ENCODE measurements around the gene SPTLC2.
"Not testable (repeated sequence)": the region's sequence is repeated elsewhere in the genome, so short reads cannot be mapped to it uniquely, and the experiment has no call there.

Gene SPTLC2

GRCh38 chr14:77588411-77589025, 27.9 kb downstream of the SPTLC2 start:
- DNase-seq (ENCODE audit: low read depth), result not testable (repeated sequence)

GRCh38 chr14:77585385-77585784, 31.1 kb downstream of the SPTLC2 start:
- no peak for DNase-seq (ENCODE audit: low read depth)

GRCh38 chr14:77584809-77585208, 31.6 kb downstream of the SPTLC2 start:
- no peak for DNase-seq (ENCODE audit: low read depth)

DNA sequence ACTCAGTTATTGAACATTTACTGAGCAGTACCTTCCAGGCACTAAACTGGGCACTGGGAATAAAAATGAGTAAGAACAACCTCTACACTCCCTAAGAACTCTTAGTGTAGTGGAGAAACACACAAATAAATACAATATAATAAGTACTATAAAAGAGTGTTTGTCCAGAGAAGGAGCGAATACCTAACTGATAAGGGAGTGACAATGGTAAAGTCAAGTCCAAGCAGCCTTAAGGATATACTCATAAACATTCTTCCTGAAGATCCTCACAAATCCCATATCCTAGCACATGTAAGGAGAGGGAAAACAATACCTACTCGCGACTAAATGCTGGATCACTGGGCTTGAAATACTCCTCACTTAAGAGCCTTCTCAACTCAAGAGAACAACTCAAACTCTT, 32.8 kb downstream of the SPTLC2 start:
- DNase-seq (ENCODE audit: low read depth), result no peak

GRCh38 chr14:77582511-77582910, 33.9 kb downstream of the SPTLC2 start:
- no peak for DNase-seq (ENCODE audit: low read depth)

GRCh38 chr14:77580964-77581505, 35.4 kb downstream of the SPTLC2 start:
- DNase-seq (ENCODE audit: low read depth), result no peak

DNA sequence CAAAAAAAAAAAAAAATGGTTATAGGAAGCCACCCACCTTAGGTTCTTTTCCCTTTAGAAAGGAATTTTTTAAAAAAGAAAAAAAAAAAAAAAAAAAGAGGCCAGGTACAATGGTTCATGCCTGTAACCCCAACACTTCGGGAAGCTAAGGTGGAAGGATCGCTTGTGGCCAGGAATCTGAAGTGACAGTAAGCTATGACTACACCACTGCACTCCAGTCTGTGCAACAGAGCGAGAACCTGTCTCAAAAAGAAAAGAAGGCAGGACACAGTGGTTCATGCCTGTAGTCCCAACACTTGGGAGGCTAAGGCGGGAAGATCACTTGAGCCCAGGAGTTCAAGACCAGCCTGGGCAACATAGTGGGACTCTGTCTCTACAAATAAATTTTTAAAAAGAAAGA, 36.0 kb downstream of the SPTLC2 start:
- DNase-seq (ENCODE audit: low read depth), result no peak

GRCh38 chr14:77579780-77580179, 36.7 kb downstream of the SPTLC2 start:
- no peak for DNase-seq (ENCODE audit: low read depth)

- DNase-seq (ENCODE audit: low read depth), result no peak
These were observed 37.4 kb downstream of the SPTLC2 start for GRCh38 chr14:77579065-77579464.

DNA sequence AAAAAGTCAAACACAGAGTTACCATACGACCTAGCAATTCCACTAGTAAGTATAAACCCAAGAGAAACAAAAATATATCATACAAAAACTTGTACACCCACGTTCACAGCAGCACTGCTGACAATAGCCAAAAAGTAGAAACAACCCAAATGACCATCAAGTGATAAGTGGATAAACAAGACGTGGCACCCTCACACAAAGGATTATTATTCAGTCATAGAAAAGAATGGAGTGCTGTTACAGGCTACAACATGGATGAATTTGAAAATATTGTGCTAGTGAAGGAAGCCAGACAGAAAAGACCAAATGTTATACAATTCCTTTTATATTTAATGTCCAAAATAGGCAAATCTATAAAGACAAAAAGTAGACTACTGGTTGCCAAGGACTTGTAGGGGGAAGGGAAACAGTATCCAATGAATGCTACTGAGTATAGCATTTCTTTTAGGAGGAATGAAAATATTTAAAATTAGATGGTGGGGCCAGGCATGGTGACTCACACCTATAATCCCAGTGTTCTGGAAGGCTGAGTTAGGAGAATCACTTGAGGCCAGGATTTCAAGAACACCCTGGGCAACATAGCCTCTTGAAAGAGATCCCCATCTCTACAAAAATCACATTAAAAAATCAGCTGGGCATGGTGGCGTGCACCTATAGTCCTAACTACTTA, 41.9 kb downstream of the SPTLC2 start:
- DNase-seq (ENCODE audit: low read depth), result no peak

DNA sequence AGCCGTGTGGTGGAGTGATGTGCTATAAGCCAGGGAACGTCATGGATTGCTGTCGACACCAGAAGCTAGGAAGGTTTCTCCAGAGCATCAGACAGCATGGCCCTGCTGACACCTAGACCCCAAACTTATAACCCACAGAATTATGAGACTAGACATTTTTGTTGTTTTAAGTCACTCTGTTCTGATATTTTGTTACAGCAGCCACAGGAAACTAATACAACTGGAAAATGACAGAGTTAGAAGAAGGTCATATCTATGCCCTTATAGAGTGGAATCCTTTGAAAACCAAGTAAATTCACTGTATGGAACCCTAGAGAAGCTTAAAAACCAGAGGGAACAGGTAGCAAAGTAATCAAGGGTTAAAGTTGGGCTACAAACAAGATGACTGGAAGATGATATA, 42.5 kb downstream of the SPTLC2 start:
- DNase-seq (ENCODE audit: low read depth), result no peak

DNA sequence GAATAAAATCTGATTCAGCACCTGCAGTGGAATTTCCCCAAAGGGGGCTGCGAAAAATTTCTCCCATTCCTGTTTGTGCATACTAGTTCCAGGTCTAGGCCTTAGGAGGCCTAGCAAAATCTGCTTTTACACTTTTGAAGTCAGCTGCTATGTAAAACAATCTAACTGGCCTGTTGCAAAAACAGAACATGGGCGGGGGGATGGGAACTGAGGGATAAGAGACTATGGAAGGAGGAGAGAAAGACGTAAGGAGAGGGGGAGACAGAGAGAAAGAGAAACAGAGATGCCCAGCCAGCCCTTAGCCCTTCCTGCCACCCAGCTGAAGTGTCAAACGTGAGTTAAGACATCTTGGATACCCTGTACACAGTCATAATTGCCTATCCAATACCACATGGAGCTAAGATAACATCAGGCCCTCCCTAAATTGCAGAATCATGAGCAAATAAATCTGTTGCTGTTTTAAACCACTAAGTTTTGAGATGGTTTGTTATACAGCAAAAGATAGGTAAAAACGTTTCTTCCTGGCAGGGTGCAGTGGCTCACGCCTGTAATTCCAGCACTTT, 45.6 kb downstream of the SPTLC2 start:
- DNase-seq (ENCODE audit: low read depth), result no peak

GRCh38 chr14:77565994-77566305, 50.5 kb downstream of the SPTLC2 start:
- no peak for DNase-seq (ENCODE audit: low read depth)

DNA sequence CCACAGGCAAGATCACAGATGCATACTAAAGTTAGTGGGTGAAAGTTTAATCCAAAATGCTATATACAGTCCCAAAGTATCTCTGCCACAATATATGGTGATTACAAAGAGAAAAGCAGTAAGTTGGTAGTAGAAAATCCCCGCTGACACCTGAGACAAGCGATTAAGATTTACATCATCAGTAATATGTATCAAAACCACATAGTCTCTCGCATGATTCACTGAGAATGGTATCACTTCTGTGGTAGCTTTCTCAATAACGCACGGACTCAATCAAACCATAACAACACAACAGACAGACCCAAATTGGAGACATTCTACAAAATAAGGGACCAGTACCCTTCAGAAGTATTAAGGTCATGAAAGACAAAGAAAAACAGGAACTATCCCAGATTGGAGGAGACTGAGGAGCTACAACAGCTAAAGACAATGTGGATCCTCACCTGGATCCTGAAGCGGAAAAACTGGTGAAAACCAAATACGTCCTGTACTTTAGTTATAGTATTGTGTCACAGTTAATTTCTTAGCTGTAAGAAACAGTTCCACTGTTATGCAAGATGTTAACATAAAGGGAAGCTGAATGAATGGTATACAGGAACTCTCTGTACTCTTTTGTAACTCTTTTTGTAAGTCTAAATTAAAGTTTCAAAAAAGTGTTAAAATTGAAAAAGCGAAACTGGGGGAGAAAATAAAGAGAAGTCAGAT, 51.0 kb downstream of the SPTLC2 start:
- no peak for DNase-seq (ENCODE audit: low read depth)

GRCh38 chr14:77562681-77563080, 53.8 kb downstream of the SPTLC2 start:
- DNase-seq (ENCODE audit: low read depth), result no peak

GRCh38 chr14:77561881-77562280, 54.6 kb downstream of the SPTLC2 start:
- DNase-seq (ENCODE audit: low read depth), result no peak

GRCh38 chr14:77559381-77559780, 57.1 kb downstream of the SPTLC2 start:
- no peak for DNase-seq (ENCODE audit: low read depth)

DNA sequence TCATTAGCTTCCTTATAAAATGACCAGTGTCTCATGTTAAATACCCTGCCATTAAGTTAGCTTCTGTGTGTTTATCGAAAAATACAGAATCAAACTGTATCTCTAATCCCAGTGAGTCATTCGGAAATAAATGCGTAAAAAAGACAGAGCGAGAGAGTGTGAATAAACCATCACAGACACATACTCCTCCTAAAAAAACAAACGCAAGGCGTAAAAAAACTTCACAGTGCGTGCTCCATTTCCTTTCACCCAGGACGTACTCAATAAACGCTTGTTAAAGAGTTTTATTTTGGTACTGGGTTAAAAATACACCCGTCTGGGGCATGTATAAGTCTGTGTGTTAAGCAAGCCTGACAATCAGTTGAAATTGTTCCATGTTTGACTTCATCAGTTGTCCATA, 59.0 kb downstream of the SPTLC2 start:
- DNase-seq (ENCODE audit: low read depth), result no peak

DNA sequence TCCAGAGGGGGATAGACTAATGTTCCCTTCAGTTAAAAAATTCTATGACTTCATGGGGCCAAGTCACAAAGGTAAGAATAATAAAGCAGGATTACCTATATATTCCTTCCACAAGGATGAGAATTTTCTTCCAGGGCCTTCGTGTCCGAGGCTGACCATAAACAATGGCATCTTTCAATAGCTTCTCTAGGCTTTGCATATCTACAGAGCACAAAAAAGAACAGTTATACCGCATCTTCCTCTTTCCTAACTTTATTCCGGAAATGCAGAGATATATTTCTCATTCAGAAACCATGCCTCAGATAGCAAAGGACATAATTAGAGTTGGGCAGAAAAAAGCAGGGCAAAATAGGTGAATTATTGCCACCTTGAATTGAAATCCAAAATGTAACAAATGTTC, 59.5 kb downstream of the SPTLC2 start:
- DNase-seq (ENCODE audit: low read depth), result no peak

GRCh38 chr14:77554816-77555599, 61.4 kb downstream of the SPTLC2 start:
- DNase-seq (ENCODE audit: low read depth), result no peak

DNA sequence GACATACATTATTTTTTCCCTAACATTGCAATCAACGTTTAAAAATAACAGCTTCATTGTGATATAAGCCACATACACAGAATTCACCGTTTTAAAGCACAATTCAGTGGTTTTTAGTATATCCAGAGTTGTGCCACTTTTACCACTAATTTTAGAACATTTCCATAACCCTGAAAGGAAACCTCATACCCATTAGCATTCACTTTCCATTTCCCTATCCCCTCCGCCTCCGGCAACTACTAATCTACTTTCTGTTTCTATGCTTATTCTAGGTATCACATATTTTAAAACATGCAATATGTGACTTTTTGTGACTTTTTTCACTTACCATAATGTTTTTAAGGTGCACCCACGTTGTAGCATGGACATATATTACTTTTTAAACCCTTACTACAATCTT, 62.2 kb downstream of the SPTLC2 start:
- DNase-seq (ENCODE audit: low read depth), result no peak

DNA sequence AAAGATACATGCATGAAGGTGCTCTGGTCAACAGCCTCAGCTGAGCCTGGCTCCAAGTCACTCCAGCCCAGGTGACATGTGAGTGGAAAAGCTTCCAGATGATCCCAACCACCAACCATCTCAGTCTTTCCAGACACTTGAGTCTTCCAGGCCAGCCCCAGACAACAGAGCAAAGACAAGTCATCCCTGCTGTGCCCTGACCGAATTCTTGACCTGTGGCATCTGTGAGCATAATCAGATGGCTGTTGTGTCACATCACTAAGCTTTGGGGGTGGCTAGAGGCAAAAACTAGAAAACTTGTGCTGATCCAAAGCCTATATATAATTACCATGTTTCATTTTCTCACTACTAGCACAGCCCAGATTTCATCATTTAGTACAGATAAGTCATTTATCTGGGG, 67.0 kb downstream of the SPTLC2 start:
- no peak for DNase-seq (ENCODE audit: low read depth)

All from activated T-cell treated with anti-CD3 and anti-CD28 coated beads for 48 hours (primary cell).